Mesenchymal stem cell (in vitro differentiated cells and primary cell): ENCODE measurements around the gene SIX5.

ENCODE experiments used
- DNase-seq: peaks from one replicate; pipeline ENCODE4 v3.0.0-alpha.2; 2013
- H2AFZ ChIP-seq: one replicate; pipeline ENCODE4 v1.6.1; 2013; ENCODE audit warnings: low read depth, mild to moderate bottlenecking, control low read depth, inconsistent platforms, low read length, moderate library complexity
- H2AK5ac ChIP-seq: 2 replicates; pipeline ENCODE4 v1.6.1; 2013; ENCODE audit warnings: low read length, moderate library complexity, mild to moderate bottlenecking, inconsistent platforms; ENCODE audit not compliant: severe bottlenecking
- H2BK120ac ChIP-seq: one replicate; pipeline ENCODE4 v1.6.1; 2013; ENCODE audit warnings: low read depth, mild to moderate bottlenecking, inconsistent platforms, low read length, moderate library complexity
- H2BK12ac ChIP-seq, 2 experiments: one replicate each; pipeline ENCODE4 v1.6.1; 2013; ENCODE audit warnings: inconsistent platforms in 2 of 2, low read length in 2 of 2, mild to moderate bottlenecking in 2 of 2, moderate library complexity in 2 of 2, control low read depth in 1 of 2
- H2BK15ac ChIP-seq: one replicate; pipeline ENCODE4 v1.6.1; 2013; ENCODE audit warnings: mild to moderate bottlenecking, low read depth, inconsistent platforms; ENCODE audit not compliant: poor library complexity, severe bottlenecking
- H2BK5ac ChIP-seq: 2 replicates; pipeline ENCODE4 v1.6.1; 2013; ENCODE audit warnings: low read depth, mild to moderate bottlenecking, low read length, control low read depth, inconsistent platforms; ENCODE audit not compliant: poor library complexity, severe bottlenecking
- H3K14ac ChIP-seq, 2 experiments: one replicate each; pipeline ENCODE4 v1.6.1; 2013; ENCODE audit warnings: inconsistent platforms in 2 of 2, low read length in 2 of 2, control low read depth in 1 of 2, mild to moderate bottlenecking in 1 of 2, moderate library complexity in 1 of 2
- H3K18ac ChIP-seq, 2 experiments: one replicate each; pipeline ENCODE4 v1.6.1; 2013; ENCODE audit warnings: inconsistent platforms in 2 of 2, low read length in 2 of 2, control low read depth in 1 of 2, low read depth in 1 of 2, mild to moderate bottlenecking in 1 of 2
- H3K23ac ChIP-seq, 2 experiments: one replicate each; pipeline ENCODE4 v1.6.1; 2013; ENCODE audit warnings: inconsistent platforms in 2 of 2, low read length in 2 of 2, mild to moderate bottlenecking in 2 of 2, moderate library complexity in 2 of 2, control low read depth in 1 of 2
- H3K27ac ChIP-seq: 2 replicates; pipeline ENCODE4 v1.5.1; 2013; ENCODE audit warnings: mild to moderate bottlenecking, moderate library complexity, low read length, control low read depth, inconsistent platforms; ENCODE audit not compliant: poor library complexity, severe bottlenecking
- H3K27me3 ChIP-seq, 2 experiments: 2 replicates each; pipeline versions ENCODE4 v1.6.1 to v1.7.0; 2013; ENCODE audit warnings: low read length in 2 of 2, mild to moderate bottlenecking in 2 of 2, moderate library complexity in 2 of 2, control low read depth in 1 of 2, inconsistent platforms in 1 of 2; ENCODE audit not compliant: control insufficient read depth in 1 of 2, insufficient read depth in 1 of 2
- H3K36me3 ChIP-seq, 2 experiments: 2 replicates each; pipeline versions ENCODE4 v1.6.1 to v1.7.0; 2013; ENCODE audit warnings: low read length in 2 of 2, control low read depth in 1 of 2, inconsistent platforms in 1 of 2, low read depth in 1 of 2, mild to moderate bottlenecking in 1 of 2; ENCODE audit not compliant: insufficient read depth in 2 of 2, control insufficient read depth in 1 of 2
- H3K4ac ChIP-seq, 2 experiments: one replicate each; pipeline ENCODE4 v1.6.1; 2013; ENCODE audit warnings: inconsistent platforms in 2 of 2, low read length in 2 of 2, mild to moderate bottlenecking in 2 of 2, moderate library complexity in 2 of 2, control low read depth in 1 of 2, low read depth in 1 of 2
- H3K4me1 ChIP-seq: 2 replicates; pipeline ENCODE4 v1.6.1; 2013; ENCODE audit warnings: low read depth, low read length, control low read depth; ENCODE audit not compliant: control insufficient read depth, insufficient read depth
- H3K4me2 ChIP-seq: 2 replicates; pipeline ENCODE4 v1.6.1; 2013; ENCODE audit warnings: low read length, mild to moderate bottlenecking, inconsistent platforms; ENCODE audit not compliant: poor library complexity, severe bottlenecking
- H3K4me3 ChIP-seq, 2 experiments: 2 replicates each; pipeline versions ENCODE4 v1.5.1 to v1.7.0; 2013; ENCODE audit warnings: low read length in 2 of 2, mild to moderate bottlenecking in 2 of 2, control low read depth in 1 of 2, low read depth in 1 of 2; ENCODE audit not compliant: insufficient read depth in 1 of 2
- H3K79me1 ChIP-seq: replicated peaks from 2 replicates; pipeline ENCODE4 v1.6.1; 2013; ENCODE audit warnings: mild to moderate bottlenecking, control low read depth, low read length, inconsistent platforms; ENCODE audit not compliant: poor library complexity, severe bottlenecking
- H3K9ac ChIP-seq: 2 replicates; pipeline ENCODE4 v1.7.0; 2013; ENCODE audit warnings: mild to moderate bottlenecking, low read length, moderate library complexity
- H3K9me3 ChIP-seq: 2 replicates; pipeline ENCODE4 v1.7.0; 2013; ENCODE audit warnings: mild to moderate bottlenecking, low read length; ENCODE audit not compliant: control insufficient read depth
- H4K8ac ChIP-seq: one replicate; pipeline ENCODE4 v1.6.1; 2013; ENCODE audit warnings: inconsistent platforms, mild to moderate bottlenecking, low read length, moderate library complexity
- H4K91ac ChIP-seq: one replicate; pipeline ENCODE4 v1.6.1; 2013; ENCODE audit warnings: mild to moderate bottlenecking, low read length, inconsistent platforms
- WGBS: methylation state at CpG from one replicate; pipeline ENCODE4 v1.1.7; 2013; ENCODE audit warnings: mixed read lengths; 5-methylcytosine and 5-hydroxymethylcytosine counted together

The SIX5 gene

DNA sequence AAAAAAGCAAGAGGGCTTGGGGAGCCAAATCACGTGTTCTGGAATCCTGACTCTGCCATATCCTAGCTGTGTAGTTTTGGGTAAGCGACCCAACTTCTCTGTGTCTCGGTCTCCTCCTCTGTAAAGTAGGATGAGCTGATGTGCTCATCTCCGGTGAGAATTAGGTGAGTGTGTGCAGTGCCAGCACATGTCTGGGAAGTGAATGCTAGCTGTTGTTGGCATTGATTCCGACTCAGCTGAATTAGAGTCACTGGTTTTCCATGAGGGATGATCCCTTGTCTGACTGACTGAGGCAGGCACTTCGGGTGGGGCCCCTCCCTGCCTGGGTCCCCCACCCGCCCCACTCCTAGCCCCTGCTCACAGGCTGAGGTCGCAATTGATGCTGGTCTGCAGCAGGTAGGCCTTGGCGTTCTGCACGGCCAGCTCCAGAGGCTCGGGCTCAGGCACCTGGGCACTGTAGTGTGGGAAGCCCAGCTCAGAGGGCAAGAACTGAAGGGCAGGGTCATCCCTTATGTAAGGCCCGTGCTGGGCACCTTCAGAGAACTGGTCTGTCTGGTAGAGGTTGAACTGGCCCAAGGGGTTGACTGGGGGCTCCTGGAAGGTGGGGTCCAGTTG lies 45.2 kb upstream of the SIX5 start:
- H4K91ac ChIP-seq, result no peak overlapping the region
- H2BK12ac ChIP-seq, result no peak overlapping the region
- H3K4me2 ChIP-seq, result peak overlapping the region; percentile 71
- no peak overlapping the region for H3K4ac ChIP-seq
- H3K4me3 ChIP-seq, result no peak overlapping the region
- H4K8ac ChIP-seq, result peak overlapping the region; percentile 39
- H3K14ac ChIP-seq, result no peak overlapping the region
- no peak overlapping the region for H3K27ac ChIP-seq
- no peak overlapping the region for H2BK15ac ChIP-seq
- no peak overlapping the region for H2AK5ac ChIP-seq
- H2BK5ac ChIP-seq, result no peak overlapping the region
- peak overlapping the region; percentile 16 for H3K9ac ChIP-seq
- no peaks in the 10 kb centered on the region for H3K9me3 ChIP-seq
- no peaks in the 10 kb centered on the region for H3K79me1 ChIP-seq
- H3K36me3 ChIP-seq, result peaks cover 15 to 23% of the 10 kb centered on the region in 2 experiments
- H3K27me3 ChIP-seq, result no peaks in the 10 kb centered on the region
- WGBS, result 93% methylated on average over 12 of the region's 12 CpGs
- H3K4me1 ChIP-seq, result peaks cover 45% of the 10 kb centered on the region
- no peak overlapping the region for H3K23ac ChIP-seq
- H3K18ac ChIP-seq, result no peak overlapping the region
- no peak for DNase-seq
- no peak overlapping the region for H2AFZ ChIP-seq
- H2BK120ac ChIP-seq, result no peak overlapping the region

DNA sequence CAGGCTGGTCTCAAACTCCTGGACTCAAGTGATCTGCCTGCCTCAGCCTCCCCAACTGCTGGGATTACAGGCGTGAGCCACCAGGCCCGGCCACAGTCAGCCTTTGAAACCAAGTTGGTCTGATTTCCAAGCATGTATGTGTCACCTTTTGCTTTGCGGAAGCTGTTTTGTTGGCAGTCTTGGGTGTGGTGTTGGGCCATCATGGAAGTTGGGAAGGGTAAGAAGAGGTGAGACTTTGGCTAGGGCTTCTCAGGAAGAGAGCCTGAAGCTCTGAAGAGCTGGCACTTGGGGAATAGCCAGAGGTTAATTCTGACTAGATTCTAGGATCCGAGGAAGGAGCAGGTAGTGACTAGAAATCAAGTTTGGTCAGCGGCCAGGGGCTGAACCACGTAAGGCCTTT lies 43.2 kb upstream of the SIX5 start:
- peak overlapping the region in 1 of 2 experiments; percentile 1 for H2BK12ac ChIP-seq
- H4K8ac ChIP-seq, result no peak overlapping the region
- H3K18ac ChIP-seq, result no peak overlapping the region
- H3K14ac ChIP-seq, result no peak overlapping the region
- no peak overlapping the region for H2BK120ac ChIP-seq
- no peak overlapping the region for H3K9ac ChIP-seq
- no peaks in the 10 kb centered on the region for H3K9me3 ChIP-seq
- no peaks in the 10 kb centered on the region for H3K27me3 ChIP-seq
- H3K23ac ChIP-seq, result no peak overlapping the region
- H2BK5ac ChIP-seq, result no peak overlapping the region
- H3K79me1 ChIP-seq, result no peaks in the 10 kb centered on the region
- no peak overlapping the region for H3K27ac ChIP-seq
- DNase-seq, result no peak
- H2AFZ ChIP-seq, result no peak overlapping the region
- 96% methylated on average over 6 of the region's 6 CpGs for WGBS
- H2AK5ac ChIP-seq, result no peak overlapping the region
- H3K36me3 ChIP-seq, result peaks cover under 1 to 4% of the 10 kb centered on the region in 2 experiments
- no peak overlapping the region for H3K4me3 ChIP-seq
- H3K4ac ChIP-seq, result no peak overlapping the region
- peaks cover 40% of the 10 kb centered on the region for H3K4me1 ChIP-seq
- no peak overlapping the region for H2BK15ac ChIP-seq
- no peak overlapping the region for H4K91ac ChIP-seq
- no peak overlapping the region for H3K4me2 ChIP-seq

DNA sequence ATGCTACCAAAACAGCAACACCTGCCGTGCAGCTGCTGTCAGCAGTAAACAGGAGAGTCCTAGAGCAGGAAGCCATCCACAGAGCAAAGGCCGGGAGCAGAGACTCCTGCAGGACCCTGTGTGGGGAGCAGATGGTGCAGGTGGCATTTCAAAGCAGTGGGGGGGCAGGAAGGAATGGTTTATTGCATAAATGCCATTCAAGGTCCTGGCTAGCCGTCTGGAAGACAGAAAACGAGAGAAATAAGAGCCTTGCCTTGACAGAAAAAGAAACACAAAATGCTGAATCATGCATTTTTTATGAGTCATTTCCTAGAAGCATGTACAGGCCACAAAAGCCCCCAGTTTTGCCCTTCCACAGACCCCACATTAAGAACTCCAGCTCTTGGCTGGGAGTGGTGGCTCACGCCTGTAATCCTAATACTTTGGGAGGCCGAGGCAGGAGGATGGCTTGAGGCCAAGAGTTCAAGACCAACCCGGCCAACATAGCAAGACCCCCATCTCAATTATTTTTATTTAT lies 40.6 kb upstream of the SIX5 start:
- DNase-seq, result peak; percentile 86
- no peak overlapping the region for H4K8ac ChIP-seq
- peak overlapping the region; percentile 80 for H2BK5ac ChIP-seq
- 2% methylated on average over 6 of the region's 7 CpGs for WGBS
- peaks cover 0 to 4% of the 10 kb centered on the region in 2 experiments for H3K36me3 ChIP-seq
- peak overlapping the region; percentile 93 for H3K27ac ChIP-seq
- H3K14ac ChIP-seq, result no peak overlapping the region
- H2BK15ac ChIP-seq, result peak overlapping the region; percentile 13
- peak overlapping the region; percentile 52 for H2BK120ac ChIP-seq
- H3K18ac ChIP-seq, result no peak overlapping the region
- no peaks in the 10 kb centered on the region for H3K9me3 ChIP-seq
- peak overlapping the region in 1 of 2 experiments; percentile 25 for H2BK12ac ChIP-seq
- H2AFZ ChIP-seq, result peak overlapping the region; percentile 11
- no peaks in the 10 kb centered on the region for H3K27me3 ChIP-seq
- no peak overlapping the region for H2AK5ac ChIP-seq
- H3K4me3 ChIP-seq, result no peak overlapping the region
- H3K4me1 ChIP-seq, result peaks cover 19% of the 10 kb centered on the region
- no peak overlapping the region for H4K91ac ChIP-seq
- H3K4me2 ChIP-seq, result no peak overlapping the region
- H3K9ac ChIP-seq, result peak overlapping the region; percentile 12
- no peak overlapping the region for H3K4ac ChIP-seq
- H3K79me1 ChIP-seq, result no peaks in the 10 kb centered on the region
- no peak overlapping the region for H3K23ac ChIP-seq

DNA sequence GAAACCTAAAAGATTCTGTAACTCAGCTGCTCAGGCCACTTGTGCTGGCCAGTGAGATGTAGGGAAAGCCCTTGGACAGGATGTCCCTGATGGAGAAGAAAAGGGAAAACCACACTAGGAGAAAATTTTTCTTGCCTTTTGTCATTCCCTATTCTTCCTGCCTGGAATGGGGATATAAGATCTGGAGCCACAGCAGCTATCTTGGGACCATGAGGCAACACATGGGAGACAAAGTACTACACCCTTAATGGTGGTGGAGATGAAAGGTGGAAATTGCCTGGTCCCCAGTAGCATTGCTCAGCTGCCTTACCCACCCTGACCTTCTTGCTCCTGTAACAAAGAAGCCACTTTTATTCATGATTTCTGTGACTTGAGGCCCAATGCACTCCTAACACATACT lies 36.7 kb upstream of the SIX5 start:
- H3K4me2 ChIP-seq, result no peak overlapping the region
- no peak overlapping the region for H2AK5ac ChIP-seq
- no peak overlapping the region for H3K4me3 ChIP-seq
- DNase-seq, result no peak
- H3K36me3 ChIP-seq, result no peaks in the 10 kb centered on the region
- H3K23ac ChIP-seq, result no peak overlapping the region
- H4K8ac ChIP-seq, result no peak overlapping the region
- H3K18ac ChIP-seq, result no peak overlapping the region
- no peak overlapping the region for H2BK5ac ChIP-seq
- no peaks in the 10 kb centered on the region for H3K9me3 ChIP-seq
- no peak overlapping the region for H2BK120ac ChIP-seq
- H3K27me3 ChIP-seq, result no peaks in the 10 kb centered on the region
- H3K79me1 ChIP-seq, result no peaks in the 10 kb centered on the region
- no peak overlapping the region for H3K14ac ChIP-seq
- H3K9ac ChIP-seq, result no peak overlapping the region
- H4K91ac ChIP-seq, result no peak overlapping the region
- no peak overlapping the region for H3K4ac ChIP-seq
- H3K27ac ChIP-seq, result no peak overlapping the region
- H2BK12ac ChIP-seq, result no peak overlapping the region
- H2AFZ ChIP-seq, result no peak overlapping the region
- peaks cover 18% of the 10 kb centered on the region for H3K4me1 ChIP-seq
- H2BK15ac ChIP-seq, result no peak overlapping the region
